GM23248 (cell line): ENCODE data around the gene MMP24OS. TPM values are rescaled to one million over a fixed set of nuclear protein-coding genes. Genes with fewer than 3 reads are reported as not detected.

Source experiments
- DNase-seq: peaks from one replicate; pipeline ENCODE4 v3.0.0-alpha.2; 2015
- H2AFZ ChIP-seq: fragments of 200-600 bp; sonication (generic); 2 replicates; pipeline ENCODE4 v1.6.1; 2016; ENCODE audit warnings: antibody characterized with exemption
- H3F3A ChIP-seq: fragments of 200-600 bp; sonication (generic); 2 replicates; pipeline ENCODE4 v1.6.1; 2016; ENCODE audit warnings: mild to moderate bottlenecking, antibody characterized with exemption, mixed run types; ENCODE audit not compliant: insufficient read depth
- H3K27ac ChIP-seq: fragments of 200-600 bp; sonication (generic); 2 replicates; pipeline ENCODE4 v1.5.1; 2016; ENCODE audit warnings: mild to moderate bottlenecking
- H3K27me3 ChIP-seq: fragments of 200-600 bp; sonication (generic); replicated peaks from 2 replicates; pipeline ENCODE4 v1.6.1; 2016; ENCODE audit warnings: mild to moderate bottlenecking; ENCODE audit not compliant: insufficient read depth
- H3K36me3 ChIP-seq: fragments of 200-600 bp; sonication (generic); 2 replicates; pipeline ENCODE4 v1.6.1; 2016; ENCODE audit warnings: low read depth, mild to moderate bottlenecking
- H3K4me1 ChIP-seq: fragments of 200-600 bp; sonication (generic); 2 replicates; pipeline ENCODE4 v1.6.1; 2016; ENCODE audit warnings: mild to moderate bottlenecking; ENCODE audit not compliant: insufficient read depth
- H3K4me2 ChIP-seq: fragments of 200-600 bp; sonication (generic); one replicate; pipeline ENCODE4 v1.6.1; 2016; ENCODE audit warnings: mild to moderate bottlenecking; ENCODE audit not compliant: unreplicated experiment
- H3K4me3 ChIP-seq: fragments of 200-600 bp; sonication (generic); 2 replicates; pipeline ENCODE4 v1.5.1; 2016; ENCODE audit warnings: mild to moderate bottlenecking
- H3K79me2 ChIP-seq: fragments of 200-600 bp; sonication (generic); 2 replicates; pipeline ENCODE4 v1.6.1; 2016; ENCODE audit warnings: mild to moderate bottlenecking; ENCODE audit not compliant: insufficient read depth
- H3K9ac ChIP-seq: fragments of 200-600 bp; sonication (generic); 2 replicates; pipeline ENCODE4 v1.6.1; 2016; ENCODE audit warnings: mild to moderate bottlenecking
- H3K9me2 ChIP-seq: fragments of 200-600 bp; sonication (generic); 2 replicates; pipeline ENCODE4 v1.6.1; 2016; ENCODE audit warnings: mixed run types, mild to moderate bottlenecking, moderate library complexity; ENCODE audit not compliant: insufficient read depth
- H3K9me3 ChIP-seq: fragments of 200-600 bp; sonication (generic); one replicate; pipeline ENCODE4 v1.6.1; 2017; ENCODE audit warnings: low read depth
- H4K20me1 ChIP-seq: fragments of 200-600 bp; sonication (generic); 2 replicates; pipeline ENCODE4 v1.6.0; 2016; ENCODE audit not compliant: insufficient read depth
- EZH2 ChIP-seq: fragments of 200-600 bp; sonication (generic); IDR thresholded peaks from 2 replicates; pipeline ENCODE4 v1.6.1; 2018; ENCODE audit warnings: antibody characterized with exemption, mild to moderate bottlenecking; ENCODE audit not compliant: insufficient read depth, poor library complexity, severe bottlenecking
- EZH2phosphoT487 ChIP-seq: fragments of 200-600 bp; sonication (generic); IDR thresholded peaks from 2 replicates; pipeline ENCODE4 v1.6.1; 2018; ENCODE audit warnings: antibody characterized with exemption, moderate library complexity, mild to moderate bottlenecking, low read depth; ENCODE audit not compliant: insufficient read depth
- WGBS, 2 experiments: methylation state at CpG; one replicate each; pipeline ENCODE4 v1.1.6; 2015 to 2017; ENCODE audit warnings: low lambda C conversion rate in 2 of 2, low coverage in 1 of 2; ENCODE audit errors: missing lambda C conversion rate in 2 of 2; 5-methylcytosine and 5-hydroxymethylcytosine counted together
- in situ Hi-C: fragments of 300-500 bp; cut with MboI; formaldehyde crosslinking; loops from 2 replicates; pipeline ENCODE4 v1.15.0; 2020
- polyA plus RNA-seq: library from polyadenylated mRNA; unstranded; fragments of >200 nt; fragmentation: Nextera tagmentation; extraction: Ambion mirVana; gene quantifications from 2 replicates; pipeline ENCODE4 v1.2.1, GENCODE V29; 2016
- total RNA-seq: library from RNA; depleted of rRNA; stranded (reverse); fragments of >200 nt; shearing (Covaris generic); gene quantifications from 2 replicates; pipeline ENCODE4 v1.2.3, GENCODE V29; 2014

MMP24OS gene
- total and polyA plus RNA-seq, 2 experiments from 2014 or later, result 26.8 to 81.7 TPM

DNA sequence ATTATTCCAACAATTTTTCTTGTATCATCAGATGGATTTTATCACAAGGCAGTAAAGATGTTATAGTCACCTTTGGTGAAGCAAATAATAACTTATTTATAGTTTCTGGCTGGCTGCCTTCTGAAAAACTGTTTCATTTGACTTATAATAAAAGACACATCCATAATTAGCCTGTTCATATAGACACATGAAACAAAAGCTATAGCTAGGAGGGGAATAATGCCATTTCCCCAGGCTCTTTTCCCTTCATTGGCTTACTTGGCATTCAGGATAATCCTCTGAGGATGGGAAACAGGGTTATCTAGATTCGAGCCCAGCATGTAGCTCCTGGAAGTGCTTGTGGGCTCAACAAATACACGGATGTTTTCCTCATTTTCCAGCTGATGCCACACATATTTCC is 33.9 kb downstream of the MMP24OS start:
- H3K4me2 ChIP-seq, result no peak overlapping the region
- TF ChIP-seq EZH2 (no peak), EZH2phosphoT487 (no peak)
- no peak overlapping the region for H2AFZ ChIP-seq

DNA sequence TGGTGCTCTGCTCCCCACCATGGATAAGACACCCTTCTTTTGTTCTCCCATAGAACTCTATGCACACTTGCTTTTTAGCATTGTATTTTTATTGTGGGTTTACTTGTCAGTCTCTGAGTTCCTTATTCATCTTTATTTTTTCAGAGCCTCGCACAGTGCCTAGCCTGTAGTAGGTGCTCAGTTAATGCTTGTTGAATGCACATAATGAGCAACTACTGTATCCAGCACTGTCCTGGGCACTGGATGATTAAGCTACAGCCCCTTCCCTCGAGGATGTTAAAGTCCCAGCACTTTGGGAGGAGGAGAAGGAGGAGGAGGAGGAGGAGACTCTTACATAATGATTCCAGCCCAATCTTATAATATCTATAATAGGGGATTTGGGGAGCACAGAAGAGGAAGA is 34.6 kb downstream of the MMP24OS start:
- no peaks in the 10 kb centered on the region for H3K9me3 ChIP-seq
- no peaks in the 10 kb centered on the region for H3K27me3 ChIP-seq
- WGBS, 2 experiments, result 49 to 50% methylated on average over 2 of the region's 2 CpGs
- H3K36me3 ChIP-seq, result no peaks in the 10 kb centered on the region
- TF ChIP-seq EZH2, result no peak
- no peak for TF ChIP-seq EZH2phosphoT487
- H3F3A ChIP-seq, result no peaks in the 10 kb centered on the region
- no peak overlapping the region for H3K9ac ChIP-seq
- H3K4me3 ChIP-seq, result no peak overlapping the region
- no peaks in the 10 kb centered on the region for H3K79me2 ChIP-seq
- no peaks in the 10 kb centered on the region for H3K4me1 ChIP-seq
- no peaks in the 10 kb centered on the region for H4K20me1 ChIP-seq
- no peak for DNase-seq
- no peak overlapping the region for H3K27ac ChIP-seq
- in situ Hi-C loops, result no loop called here
- no peak overlapping the region for H3K4me2 ChIP-seq
- H3K9me2 ChIP-seq, result no peaks in the 10 kb centered on the region
- H2AFZ ChIP-seq, result no peak overlapping the region

More for the DNA sequence above, 33.9 kb downstream of the MMP24OS start:
- Histone ChIP-seq H3K4me3 (no peak overlapping the region), H4K20me1 (no peaks in the 10 kb centered on the region), H3K4me1 (no peaks in the 10 kb centered on the region), H3K79me2 (no peaks in the 10 kb centered on the region), H3F3A (no peaks in the 10 kb centered on the region), H3K27me3 (no peaks in the 10 kb centered on the region), H3K9ac (no peak overlapping the region), H3K9me3 (no peaks in the 10 kb centered on the region), H3K27ac (no peak overlapping the region), H3K36me3 (no peaks in the 10 kb centered on the region), H3K9me2 (no peaks in the 10 kb centered on the region)
- DNase-seq, result no peak
- in situ Hi-C loops, result no loop called here
- WGBS, 2 experiments, result 50 to 54% methylated on average over 2 of the region's 2 CpGs

DNA sequence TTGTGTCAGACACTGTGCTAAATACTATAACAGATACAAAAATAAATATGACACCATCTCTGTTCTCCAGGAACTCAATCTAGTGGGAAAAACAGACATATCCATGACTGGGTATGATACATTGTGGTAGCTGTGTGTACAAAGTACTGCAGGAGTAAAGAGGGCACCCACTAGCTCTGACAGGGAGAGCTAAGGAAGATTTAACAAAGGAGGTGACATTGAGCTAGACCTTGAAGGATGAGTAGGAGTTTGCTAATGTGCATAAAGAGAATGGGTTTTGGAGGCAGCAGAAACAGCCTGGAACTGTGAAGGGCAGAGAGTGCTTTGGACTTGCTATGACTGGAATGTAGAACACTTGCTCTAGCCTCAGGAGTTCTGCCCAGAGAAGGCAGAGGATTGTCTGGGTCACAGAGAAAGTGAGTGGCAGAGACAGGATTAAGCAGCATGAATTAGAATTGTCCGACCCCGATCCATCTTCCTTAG is 37.1 kb downstream of the MMP24OS start:
- Histone ChIP-seq H3K27me3 (no peaks in the 10 kb centered on the region), H3K9ac (no peak overlapping the region), H3K4me3 (no peak overlapping the region), H3K79me2 (no peaks in the 10 kb centered on the region), H3K9me3 (no peaks in the 10 kb centered on the region), H3K27ac (no peak overlapping the region), H3K4me1 (peaks cover 8% of the 10 kb centered on the region), H3K9me2 (no peaks in the 10 kb centered on the region), H3F3A (no peaks in the 10 kb centered on the region), H2AFZ (no peak overlapping the region), H3K36me3 (no peaks in the 10 kb centered on the region), H3K4me2 (no peak overlapping the region), H4K20me1 (no peaks in the 10 kb centered on the region)
- DNase-seq, result peak; percentile 6
- 94 to 98% methylated on average over 2 of the region's 2 CpGs for WGBS, 2 experiments
- in situ Hi-C loops, result no loop called here
- TF ChIP-seq EZH2, result no peak
- TF ChIP-seq EZH2phosphoT487, result no peak

DNA sequence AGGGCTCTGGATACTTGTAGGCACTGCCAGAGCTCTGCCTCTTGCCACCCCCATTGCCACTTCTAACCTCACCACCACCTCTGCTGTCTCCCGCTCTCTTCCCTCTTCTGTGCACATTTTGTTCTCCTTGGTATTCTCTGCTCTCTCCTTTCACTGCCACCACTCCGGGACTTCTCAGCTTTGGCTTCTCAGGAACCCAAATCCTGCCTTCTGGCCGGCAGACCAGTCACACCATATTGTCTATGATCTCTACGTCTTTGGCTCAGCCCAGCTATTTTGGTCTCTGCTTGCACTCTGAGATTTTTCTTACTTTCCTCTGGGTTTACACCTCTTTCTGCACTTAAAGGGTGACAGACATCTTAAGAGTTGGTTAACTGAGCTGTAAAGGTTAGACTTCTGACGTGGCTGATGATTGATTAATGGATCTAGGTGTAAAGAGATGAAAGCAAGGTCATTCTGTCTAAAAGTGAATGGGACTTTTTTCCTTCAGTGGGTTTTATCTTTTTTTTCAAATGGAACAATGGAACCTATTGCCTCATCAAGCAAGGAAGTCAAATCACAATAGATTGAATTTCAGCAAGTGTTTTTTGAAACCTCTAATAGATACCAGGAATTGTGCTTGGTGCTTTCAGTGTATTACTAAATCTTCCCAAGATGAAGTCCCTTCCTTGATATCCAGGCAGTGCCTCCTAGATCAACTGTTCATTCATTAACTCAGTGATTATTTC is 37.7 kb downstream of the MMP24OS start:
- H3K27me3 ChIP-seq, result no peaks in the 10 kb centered on the region
- H2AFZ ChIP-seq, result no peak overlapping the region
- H3K9ac ChIP-seq, result no peak overlapping the region
- no peak overlapping the region for H3K4me2 ChIP-seq
- H3K9me3 ChIP-seq, result no peaks in the 10 kb centered on the region
- no peak for DNase-seq
- no peaks in the 10 kb centered on the region for H3K36me3 ChIP-seq
- H3K4me1 ChIP-seq, result peaks cover 8% of the 10 kb centered on the region
- no peaks in the 10 kb centered on the region for H3K79me2 ChIP-seq
- in situ Hi-C loops, result no loop called here
- H3K9me2 ChIP-seq, result no peaks in the 10 kb centered on the region
- WGBS, 2 experiments, result 69 to 79% methylated on average over 5 of the region's 5 CpGs
- no peaks in the 10 kb centered on the region for H4K20me1 ChIP-seq
- no peaks in the 10 kb centered on the region for H3F3A ChIP-seq
- H3K27ac ChIP-seq, result no peak overlapping the region
- H3K4me3 ChIP-seq, result no peak overlapping the region
- TF ChIP-seq EZH2phosphoT487, result no peak
- TF ChIP-seq EZH2, result no peak

DNA sequence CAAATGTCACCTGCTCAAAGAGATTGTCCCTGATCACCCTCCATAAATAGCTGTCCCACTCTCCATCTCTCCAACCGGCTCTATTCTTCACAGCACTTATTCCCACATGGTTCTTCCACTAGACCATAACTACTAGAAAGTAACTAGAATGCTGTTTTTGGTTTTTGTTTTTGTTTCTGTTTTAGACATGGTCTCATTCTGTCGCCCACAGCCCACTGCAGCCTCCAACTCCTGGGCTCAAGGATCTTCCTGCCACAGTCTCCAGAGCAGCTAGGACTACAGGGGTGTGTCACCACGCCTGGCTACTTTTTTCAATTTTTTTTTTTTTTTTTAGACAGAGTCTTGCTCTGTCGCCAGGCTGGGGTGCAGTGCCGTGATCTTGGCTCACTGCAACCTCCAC is 39.2 kb downstream of the MMP24OS start:
- no peak overlapping the region for H3K9ac ChIP-seq
- TF ChIP-seq EZH2, result no peak
- TF ChIP-seq EZH2phosphoT487, result no peak

More for the DNA sequence above, 39.2 kb downstream of the MMP24OS start:
- Histone ChIP-seq H3K27ac (no peak overlapping the region), H3K27me3 (no peaks in the 10 kb centered on the region), H2AFZ (no peak overlapping the region), H3F3A (no peaks in the 10 kb centered on the region), H3K4me1 (peaks cover 8% of the 10 kb centered on the region), H3K36me3 (no peaks in the 10 kb centered on the region), H3K9me3 (no peaks in the 10 kb centered on the region), H3K4me3 (no peak overlapping the region), H3K9me2 (no peaks in the 10 kb centered on the region), H3K79me2 (no peaks in the 10 kb centered on the region), H3K4me2 (no peak overlapping the region), H4K20me1 (no peaks in the 10 kb centered on the region)
- whole genome bisulfite sequencing, 2 experiments, result 90 to 93% methylated on average over 5 of the region's 5 CpGs
- in situ Hi-C loops, result no loop called here
- DNase-seq, result no peak
